GM18873 (cell line): Measurements from ENCODE around the gene SNX7.
A peak's percentile ranks its signal among the peaks of the same experiment; 100 is the strongest.

Experiments
- ATAC-seq: cut with Tn5 transposase; IDR thresholded peaks from one replicate; pipeline ENCODE4 v1.9.1; 2021; ENCODE audit warnings: mild to moderate bottlenecking, moderate library complexity, moderate number of reproducible peaks; ENCODE audit not compliant: unreplicated experiment, low FRiP score

SNX7 gene, protein sequence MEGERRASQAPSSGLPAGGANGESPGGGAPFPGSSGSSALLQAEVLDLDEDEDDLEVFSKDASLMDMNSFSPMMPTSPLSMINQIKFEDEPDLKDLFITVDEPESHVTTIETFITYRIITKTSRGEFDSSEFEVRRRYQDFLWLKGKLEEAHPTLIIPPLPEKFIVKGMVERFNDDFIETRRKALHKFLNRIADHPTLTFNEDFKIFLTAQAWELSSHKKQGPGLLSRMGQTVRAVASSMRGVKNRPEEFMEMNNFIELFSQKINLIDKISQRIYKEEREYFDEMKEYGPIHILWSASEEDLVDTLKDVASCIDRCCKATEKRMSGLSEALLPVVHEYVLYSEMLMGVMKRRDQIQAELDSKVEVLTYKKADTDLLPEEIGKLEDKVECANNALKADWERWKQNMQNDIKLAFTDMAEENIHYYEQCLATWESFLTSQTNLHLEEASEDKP

DNA sequence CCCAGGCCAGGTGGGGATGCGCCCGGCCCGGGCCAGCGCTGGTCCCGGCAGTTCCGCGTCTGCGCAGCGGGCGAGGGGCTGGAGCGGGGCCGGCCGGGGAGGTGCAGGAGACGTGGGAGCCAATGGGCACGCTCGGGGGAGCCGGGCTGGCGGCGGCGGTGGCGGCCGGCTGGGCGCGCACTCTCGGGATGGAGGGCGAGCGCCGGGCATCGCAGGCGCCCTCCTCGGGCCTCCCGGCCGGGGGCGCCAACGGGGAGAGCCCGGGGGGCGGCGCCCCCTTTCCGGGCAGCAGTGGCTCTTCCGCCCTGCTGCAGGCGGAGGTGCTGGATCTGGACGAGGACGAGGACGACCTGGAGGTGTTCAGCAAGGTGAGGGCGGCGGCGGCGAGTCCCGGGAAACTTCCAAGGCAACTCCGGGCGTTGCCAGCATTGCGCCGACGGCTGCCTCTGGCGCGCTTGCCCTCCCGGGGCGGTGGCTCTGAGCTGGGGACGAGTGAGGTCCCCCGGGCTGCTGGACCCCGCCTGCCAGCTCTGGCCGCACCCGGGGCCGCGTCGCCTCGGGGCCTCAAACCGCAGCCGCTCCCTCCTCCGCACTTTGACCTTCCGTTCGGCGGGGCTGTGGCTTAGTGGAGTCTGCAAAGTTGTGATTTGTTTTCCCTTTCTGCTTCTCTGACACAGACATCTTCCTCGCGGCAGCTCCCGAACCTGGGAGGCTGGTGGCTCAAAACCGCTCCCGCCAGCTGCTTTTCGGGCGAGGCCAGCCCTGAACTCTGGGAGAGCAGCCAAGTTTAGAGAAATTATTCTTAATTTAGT is at the start of gene SNX7:
Gene SNX7 (plus strand): TSS at position 178 of the 812 bp plus-strand sequence. CDS start 11 bp downstream, at position 189.
- ATAC-seq = peak; percentile 91

DNA sequence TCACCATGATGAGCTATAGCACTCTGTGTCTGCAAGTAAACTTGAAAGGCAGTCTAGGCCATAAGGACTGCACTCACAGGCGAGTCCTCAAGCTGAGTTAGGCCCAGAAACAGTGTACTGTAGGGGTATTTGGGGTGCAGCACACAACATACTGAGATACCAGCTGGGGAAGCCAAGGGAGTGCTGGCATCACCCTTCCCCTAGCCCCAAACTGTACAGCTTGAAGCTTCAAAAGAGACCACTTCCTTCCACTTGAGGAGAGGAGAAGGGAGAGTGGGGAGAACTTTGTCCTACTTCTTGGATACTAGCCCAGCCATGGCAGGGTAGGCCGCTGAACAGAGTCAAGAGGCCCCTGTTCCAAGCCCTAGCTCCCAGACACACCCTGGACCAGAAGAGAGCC is 24.2 kb upstream of the SNX7 start:
- no peak for ATAC-seq

DNA sequence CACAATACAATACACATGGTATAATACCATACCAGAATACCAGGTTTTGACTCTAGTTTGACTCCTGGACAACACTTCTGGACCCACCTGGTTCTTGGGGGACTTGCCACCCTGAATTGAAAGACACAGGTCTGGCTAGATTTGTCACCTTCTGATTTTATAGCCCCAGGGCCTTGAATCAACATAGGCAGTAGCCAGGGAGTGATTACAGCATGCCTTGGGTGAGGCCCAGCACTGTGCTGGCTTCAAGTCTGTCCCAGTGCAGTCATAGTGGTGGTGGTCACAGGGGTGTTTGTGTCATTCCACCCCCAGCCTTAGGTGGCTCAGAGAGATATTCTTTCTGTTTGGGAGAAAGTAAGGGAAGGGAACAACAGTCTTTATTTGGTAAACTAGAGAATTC is 23.3 kb upstream of the SNX7 start:
- ATAC-seq = no peak

DNA sequence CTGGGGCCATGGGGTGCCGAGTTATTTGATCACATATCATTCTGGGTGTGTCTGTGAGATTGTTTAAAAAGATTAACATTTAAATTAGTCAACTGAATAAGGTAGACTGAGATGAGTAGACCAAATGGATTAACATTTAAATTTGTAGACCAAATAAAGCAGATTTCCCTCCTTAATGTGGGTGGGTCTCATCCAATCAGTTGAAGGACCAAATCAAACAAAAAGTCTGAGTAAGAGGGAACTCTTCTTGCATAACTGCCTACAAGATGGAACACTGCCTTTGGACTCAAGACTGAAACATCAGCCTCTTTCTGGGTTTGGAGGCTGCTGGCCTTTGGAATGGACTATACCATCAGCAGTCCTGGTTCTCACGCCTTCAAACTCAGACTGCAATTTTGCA is 17.0 kb upstream of the SNX7 start:
- no peak for ATAC-seq

DNA sequence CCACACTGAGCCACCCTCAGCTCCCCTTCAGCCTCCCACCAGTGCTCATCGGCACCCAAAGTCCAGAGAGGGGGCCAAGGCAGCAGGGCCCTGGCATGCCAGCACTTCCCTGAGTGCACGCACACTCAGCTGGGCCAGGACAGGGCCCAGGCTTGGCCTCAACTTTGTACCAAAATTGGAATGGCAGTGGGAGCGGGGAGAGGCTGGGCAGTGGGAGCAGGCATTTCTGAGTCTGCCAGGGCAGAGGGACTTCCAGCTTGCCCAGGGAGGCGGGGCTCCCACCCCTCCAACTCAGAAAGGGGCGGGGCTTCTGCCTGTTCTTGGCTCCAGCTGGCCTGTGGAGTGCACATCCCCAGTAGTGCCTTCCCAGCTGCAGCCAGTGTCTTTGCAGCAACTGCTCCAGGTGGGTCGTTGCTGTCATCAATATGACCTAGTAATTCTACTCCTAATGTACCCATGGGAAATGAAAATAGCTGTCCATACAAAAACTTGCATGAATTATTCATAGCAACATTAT is 10.3 kb upstream of the SNX7 start:
- ATAC-seq = no peak

DNA sequence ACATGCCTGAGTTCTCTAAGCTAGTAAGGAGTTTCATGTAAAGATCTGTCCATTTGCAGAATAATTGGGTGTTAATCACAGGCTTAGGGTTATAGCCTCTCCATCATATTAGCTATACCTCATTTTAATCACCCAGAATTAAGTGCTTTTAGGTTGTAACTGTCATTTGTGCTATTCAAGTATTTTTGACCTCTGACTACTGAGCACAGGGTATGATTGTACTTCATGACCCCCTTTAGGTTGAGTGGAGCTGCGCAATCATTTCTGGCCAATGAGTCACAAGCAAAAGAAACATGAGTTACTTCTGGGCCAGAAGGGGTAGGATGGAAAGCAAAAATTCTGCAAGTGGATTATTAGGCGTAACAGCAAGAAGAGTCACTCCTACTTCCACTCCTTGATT is 8.4 kb upstream of the SNX7 start:
- ATAC-seq = no peak

DNA sequence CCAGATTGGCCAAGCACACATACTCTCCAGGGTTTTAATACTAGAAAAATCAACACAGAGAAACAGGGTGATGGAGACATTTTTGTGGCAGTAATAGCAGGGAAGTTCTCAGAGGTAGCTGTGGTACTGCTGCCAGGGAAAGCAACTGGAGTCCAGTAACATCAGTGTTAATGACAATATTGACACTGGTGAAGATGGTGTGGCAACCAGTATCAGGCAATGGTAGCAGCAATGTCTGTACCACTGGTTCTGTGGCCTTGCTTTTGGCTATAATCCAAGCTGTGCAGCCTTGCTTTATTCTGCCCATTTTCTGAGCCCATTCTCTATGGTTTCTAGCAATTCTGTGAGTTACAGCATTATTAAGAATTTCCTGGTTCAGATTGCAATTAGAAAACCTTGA is 1.6 kb upstream of the SNX7 start:
- no peak for ATAC-seq

DNA sequence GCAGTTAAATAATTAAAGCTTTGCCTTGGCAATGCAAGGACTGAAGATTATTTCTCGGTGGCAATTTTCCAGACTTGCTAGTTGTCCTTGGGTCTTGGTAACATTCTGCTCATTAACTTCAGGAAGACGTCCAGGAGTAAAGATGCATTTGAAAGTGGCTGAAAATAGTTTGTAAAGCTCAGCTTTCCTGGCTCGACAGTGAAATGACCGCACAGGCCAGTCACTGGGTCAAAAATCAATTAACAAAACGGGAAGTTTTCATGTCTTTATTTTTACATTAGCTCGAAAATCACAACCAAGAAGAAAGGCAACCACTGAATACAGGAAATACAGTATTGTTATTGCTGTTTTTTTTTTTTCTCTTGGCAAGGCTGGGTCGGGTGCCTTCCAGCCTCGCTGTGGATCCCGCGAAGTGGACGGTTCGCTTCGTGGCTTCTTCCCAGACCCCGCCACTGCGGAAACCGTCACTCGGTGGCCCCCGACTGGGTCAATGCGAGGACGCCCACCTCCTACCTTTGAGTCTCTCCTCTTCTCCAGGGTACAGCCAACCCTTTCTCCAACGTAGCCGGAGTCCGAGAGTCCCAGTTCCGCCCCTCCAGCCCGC is 479 bp upstream of the SNX7 start:
- ATAC-seq = no peak

DNA sequence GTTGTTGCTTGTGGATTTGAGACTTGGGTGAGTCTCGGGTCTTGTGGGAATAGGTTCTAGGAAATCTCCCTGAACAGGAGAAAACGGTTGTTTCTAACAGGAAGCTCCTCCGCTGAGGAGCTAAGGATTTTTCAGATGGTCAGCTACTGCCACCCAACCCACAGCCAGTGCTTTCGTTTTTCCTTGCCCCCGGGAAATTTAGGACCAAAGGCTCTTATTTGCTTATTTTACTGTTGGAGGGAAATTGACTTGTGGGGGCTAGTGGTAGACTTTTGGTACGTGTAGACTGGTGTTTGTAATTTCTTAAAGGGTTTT is 792 bp downstream of the SNX7 start:
- no peak for ATAC-seq

DNA sequence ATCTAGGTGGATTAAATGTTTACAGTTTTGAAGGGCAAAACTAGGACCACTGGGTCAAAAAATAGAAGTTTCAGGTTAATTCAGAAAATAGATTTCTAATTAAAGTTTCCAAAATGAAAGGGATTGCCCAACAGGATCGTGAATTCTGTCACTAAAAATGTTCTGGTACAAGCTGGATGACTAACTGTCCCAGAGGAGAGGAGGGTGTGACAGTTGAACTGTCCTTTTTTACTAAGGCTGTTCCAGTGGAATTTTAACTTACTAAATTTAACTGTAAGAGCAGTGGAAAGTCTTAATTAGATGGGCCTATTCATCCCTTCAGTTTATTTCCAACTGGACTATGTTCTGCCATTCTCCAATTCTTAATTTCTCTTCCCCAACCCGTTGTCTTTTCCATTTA is 7.2 kb downstream of the SNX7 start:
- ATAC-seq = no peak

DNA sequence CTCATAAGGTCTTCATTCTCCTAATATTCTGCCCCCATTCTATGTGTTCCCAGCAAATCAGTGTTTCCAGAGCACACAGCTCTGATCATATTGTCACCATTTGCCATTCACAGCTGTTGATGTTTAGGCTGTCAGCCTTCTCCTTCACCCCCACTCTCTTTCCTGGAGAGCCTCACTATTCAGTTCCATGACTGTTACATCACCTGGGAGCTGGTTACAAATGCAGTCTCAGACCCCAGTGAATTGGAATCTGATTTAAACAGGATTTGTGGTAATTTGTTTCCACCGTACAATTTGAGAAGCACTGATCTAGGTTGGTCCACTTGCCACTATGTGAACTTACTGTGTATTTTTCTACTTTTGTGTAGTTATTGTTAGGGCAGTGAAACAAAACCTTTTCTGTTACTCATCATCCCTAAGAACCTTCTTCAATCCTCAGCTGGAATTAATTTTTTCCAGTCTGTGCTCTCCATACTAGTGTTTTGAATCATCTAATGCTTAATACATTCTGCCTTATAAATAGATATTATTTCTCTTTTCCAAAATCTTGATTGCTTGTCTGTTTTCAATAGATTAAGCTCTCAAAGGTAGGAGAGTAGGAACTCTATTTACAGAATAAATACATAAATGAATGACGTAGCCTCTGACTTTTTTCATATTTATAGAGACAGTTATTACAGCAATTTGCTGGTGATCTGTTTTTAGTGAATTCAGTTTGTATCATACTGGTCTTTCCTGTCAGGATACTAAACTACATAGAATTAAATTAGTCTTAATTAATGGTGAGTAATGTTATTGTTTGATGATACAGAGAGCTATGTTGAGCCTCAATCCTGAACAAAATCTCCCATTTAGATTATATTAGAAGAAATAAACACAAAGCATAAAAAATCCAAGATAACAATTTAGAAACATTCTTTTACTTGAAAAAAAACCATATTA is 8.1 kb downstream of the SNX7 start:
- ATAC-seq = no peak

DNA sequence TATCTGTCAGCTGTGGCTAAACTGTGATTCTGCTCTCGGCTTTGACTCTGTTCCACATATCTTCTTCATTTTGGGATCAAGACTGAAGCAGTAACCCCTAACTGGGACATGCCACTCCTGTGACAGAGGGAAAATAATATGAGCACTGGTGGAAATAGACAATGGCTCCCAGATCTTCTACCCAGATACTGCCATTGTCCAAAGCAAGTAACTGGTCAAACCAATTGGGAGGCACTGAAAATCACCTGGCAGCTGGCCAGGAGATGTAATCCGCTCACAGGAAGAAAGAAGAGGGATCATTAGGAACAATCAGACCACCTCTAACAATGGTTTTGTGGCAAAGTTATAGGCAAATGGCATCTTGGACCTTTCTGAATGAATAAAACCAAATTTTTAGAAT is 10.7 kb downstream of the SNX7 start:
- ATAC-seq = no peak

DNA sequence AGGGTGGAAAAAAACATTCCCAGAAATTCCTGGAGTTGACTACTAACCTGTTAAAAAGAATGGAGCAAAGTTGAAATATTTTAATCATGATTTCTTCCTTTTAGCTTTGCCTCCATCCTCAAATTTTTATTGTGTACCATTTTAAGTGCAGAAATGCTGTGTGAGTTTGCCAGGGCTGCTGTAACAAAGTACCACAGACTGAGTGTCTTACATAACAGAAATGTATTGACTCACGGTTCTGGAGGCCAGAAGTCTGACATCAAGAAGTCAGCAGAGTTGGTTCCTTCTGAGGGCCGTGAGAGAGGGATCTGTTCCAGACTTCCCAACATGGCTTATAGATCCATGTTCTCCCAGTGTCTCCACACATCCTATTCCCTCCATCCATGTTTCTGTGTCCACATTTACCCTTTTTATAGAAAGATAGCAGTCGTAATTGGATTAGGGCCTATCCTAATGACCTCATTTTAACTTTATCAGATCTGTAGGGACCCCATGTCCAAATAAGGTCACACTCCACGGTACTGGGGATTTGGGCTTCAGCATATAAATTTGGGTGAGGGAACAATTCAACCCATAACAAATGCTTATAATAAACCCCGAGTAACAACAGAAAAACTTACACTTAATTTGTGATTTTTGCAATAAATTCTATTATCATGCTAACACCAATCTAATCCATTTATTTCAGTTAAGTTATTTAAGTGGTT is 12.7 kb downstream of the SNX7 start:
- no peak for ATAC-seq

DNA sequence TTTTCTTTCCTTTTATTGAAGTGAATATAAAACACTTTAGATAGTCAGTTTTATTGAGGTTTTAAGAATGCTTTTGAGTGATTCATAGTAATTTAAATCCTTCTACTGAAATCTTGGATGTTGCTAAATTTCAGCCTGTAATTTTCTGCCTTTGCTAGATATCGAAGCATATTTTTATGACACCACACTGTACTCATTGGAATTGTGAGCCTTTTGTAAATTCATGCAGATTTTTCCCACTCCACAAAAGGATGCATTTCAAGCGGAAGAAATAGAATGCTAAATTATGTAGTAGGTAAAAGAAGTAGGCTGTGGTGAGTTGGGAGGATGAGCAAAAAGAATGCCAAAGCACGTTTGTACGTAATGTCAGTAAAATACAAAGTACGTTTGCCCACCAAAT is 13.8 kb downstream of the SNX7 start:
- no peak for ATAC-seq

DNA sequence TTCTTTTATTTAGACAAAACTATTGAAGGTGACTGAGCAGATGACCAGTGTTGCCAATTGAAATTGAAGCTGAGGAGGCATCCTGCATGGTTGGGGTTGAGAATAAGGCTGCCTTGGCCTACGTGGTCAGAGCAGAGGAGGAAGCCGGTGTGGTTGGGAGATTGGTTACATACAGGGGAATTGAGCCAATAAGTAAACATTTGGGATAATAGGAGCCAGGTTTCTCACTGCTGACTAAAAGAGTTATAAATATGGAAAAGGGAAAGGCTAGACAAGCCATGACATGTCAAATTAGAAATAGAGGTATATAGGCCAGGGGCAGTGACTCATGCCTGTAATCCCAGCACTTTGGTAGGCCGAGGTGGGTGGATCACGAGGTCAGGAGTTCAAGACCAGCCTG is 15.8 kb downstream of the SNX7 start:
- no peak for ATAC-seq

DNA sequence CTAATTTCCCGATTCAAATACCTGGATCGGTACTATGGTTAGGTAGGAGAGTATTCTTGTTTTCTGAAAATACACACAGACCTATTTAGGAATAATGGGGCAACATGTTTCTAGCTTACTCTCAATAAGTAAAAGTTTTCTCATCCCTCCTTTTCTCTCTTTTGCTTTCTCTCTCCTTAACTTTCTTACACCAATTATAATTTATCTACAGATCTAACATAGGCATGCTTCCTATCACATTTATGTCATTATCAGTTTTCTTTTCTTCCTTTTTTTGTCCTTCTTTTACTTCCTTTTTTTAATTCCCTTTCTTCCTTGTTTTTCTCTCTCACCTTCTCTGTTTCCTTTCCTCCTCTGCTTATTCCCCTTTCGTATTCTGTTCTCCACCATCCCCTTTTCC is 20.3 kb downstream of the SNX7 start:
- no peak for ATAC-seq

DNA sequence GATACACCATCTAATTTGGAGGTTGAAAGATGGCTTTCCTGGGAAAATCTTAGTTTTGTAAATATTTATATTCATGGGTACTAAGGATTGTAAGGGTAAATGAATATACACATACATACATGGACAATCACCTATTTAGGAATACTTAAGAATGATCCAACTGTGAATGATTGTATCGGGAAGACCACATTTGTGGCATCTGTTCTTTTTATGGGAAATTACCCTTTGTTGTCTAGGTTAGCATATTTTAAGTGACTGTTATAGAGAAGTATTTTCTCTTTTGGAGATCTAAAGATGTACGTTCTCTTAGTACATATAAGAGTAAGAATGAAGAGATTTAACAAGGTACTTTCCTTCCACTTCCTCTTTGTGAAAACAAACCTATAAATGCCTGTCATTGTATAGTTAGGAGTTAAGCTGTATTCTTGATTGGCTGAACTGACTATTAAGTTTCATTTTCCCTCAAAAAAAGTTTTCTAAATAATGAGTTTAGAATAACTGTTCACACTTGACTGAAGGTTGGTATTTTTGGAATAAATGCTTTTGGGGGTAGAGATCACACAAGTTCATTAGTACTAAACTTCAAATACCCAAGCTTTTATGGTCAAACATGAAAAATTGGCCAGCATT is 26.7 kb downstream of the SNX7 start:
- peak; percentile 84 for ATAC-seq

DNA sequence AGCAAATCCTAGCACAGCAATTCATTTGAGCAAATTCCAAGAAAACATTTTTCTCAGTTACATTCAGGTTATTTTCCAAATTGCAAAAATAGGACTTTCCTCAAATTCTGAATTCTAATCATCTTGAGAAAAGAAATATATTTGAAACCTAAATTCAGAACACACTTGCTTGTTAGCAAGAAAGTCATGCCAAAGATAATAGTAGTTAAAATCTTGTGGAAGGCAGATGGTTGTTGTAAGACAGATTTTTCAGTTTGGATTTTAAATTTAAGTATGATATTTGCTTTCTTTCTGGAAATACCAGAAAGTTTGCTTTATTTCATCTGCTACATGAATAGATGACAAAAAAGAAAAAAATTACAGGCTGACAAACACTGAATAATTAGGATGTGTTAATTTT is 29.1 kb downstream of the SNX7 start:
- no peak for ATAC-seq

DNA sequence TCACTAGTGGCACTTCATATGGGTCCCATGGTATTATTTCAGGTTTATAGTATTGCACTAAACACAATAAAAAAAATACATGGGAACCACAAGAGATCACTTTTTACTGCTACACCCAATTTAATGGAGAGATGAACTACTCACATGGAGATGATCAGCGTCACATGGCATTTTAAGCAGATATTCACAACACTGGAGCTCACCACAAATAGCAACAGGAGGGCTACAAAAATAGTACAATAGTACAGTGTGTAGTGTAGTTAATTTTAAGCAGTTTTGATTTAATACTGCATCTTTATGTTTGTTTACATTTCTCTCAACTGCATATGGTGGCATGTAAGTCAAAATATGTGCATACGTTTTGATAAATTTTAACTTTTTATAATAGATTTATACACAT is 31.0 kb downstream of the SNX7 start:
- ATAC-seq = no peak
